Tracheal epithelial cell (primary cell): ENCODE data around the gene IVL. TPM values are rescaled to one million over a fixed set of nuclear protein-coding genes. Genes with fewer than 3 reads are reported as not detected.

Source experiments
- total RNA-seq: library from RNA; depleted of rRNA; stranded (reverse); fragments of >200 nt; gene quantifications from 2 replicates; pipeline ENCODE4 v1.2.1, GENCODE V29; 2014

Gene IVL, protein sequence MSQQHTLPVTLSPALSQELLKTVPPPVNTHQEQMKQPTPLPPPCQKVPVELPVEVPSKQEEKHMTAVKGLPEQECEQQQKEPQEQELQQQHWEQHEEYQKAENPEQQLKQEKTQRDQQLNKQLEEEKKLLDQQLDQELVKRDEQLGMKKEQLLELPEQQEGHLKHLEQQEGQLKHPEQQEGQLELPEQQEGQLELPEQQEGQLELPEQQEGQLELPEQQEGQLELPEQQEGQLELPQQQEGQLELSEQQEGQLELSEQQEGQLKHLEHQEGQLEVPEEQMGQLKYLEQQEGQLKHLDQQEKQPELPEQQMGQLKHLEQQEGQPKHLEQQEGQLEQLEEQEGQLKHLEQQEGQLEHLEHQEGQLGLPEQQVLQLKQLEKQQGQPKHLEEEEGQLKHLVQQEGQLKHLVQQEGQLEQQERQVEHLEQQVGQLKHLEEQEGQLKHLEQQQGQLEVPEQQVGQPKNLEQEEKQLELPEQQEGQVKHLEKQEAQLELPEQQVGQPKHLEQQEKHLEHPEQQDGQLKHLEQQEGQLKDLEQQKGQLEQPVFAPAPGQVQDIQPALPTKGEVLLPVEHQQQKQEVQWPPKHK
- total RNA-seq, result 0.43 and 6.5 TPM in 2 replicates

DNA sequence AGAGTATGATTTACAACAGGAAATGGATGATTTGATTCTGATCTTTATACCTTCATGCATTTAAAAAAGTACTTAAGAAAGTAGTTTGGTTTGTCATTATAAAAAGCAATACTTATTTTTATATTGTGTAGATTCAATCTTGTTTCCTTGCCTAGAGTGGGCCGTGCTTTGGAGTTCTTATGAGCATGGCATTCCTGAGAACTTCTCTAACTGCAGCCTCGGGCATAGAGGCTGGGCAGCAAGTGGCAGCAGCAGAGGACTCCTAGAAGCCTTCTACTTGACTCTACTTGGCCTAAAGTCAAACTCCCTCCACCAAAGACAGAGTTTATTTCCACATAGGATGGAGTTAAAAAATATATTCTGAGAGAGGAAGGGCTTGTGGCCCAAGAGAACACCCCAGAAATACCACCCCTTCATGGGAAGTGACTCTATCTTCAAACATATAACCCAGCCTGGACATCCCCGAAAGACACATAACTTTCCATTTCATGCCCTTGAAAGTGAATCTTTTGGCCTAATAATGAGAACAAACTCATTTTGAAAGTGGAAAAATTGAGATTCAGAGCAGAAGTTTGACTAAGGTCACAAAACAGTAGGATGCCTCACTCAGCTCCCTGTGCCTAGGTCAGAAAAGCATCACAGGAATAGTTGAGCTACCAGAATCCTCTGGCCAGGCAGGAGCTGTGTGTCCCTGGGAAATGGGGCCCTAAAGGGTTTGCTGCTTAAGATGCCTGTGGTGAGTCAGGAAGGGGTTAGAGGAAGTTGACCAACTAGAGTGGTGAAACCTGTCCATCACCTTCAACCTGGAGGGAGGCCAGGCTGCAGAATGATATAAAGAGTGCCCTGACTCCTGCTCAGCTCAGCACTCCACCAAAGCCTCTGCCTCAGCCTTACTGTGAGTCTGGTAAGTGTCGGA lies at the start of gene IVL:
Gene IVL, plus strand, starts transcription at position 861 of the 916 bp plus-strand sequence. CDS start 1,252 bp downstream, outside the sequence.

DNA sequence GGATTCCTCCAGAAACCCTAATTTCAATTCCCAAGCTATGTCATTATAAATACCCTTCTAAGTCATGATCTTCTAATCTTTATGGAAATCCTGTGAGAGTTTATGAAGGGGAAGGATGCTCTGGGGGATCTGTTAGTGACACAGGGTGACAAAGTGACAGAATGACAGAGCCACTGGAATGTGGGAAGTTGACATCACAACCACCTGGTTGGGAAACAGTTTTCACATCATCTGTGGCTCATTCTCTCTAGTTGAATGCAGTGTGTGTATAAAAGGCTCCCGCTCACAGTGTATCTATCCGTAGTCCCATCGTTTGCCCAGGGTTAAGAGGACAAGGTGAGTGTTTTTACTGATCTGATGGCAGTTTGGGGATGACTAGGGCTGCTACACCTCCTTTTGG lies 48.6 kb upstream of the IVL start, which contains the start of gene LCE7A:
Gene LCE7A, plus strand, starts transcription at position 301 of the 400 bp plus-strand sequence. CDS start 702 bp downstream, outside the sequence.

GRCh38 chr1:152878042-152878441 lies 30.3 kb upstream of the IVL start, which contains the start of gene SMCP:
TSS of gene SMCP (plus strand) at chr1:152878322. CDS start at chr1:152884423, 6,101 bp downstream.

GRCh38 chr1:152946651-152947256 lies 38.4 kb downstream of the IVL start, which contains the start of gene SPRR5:
TSS of gene SPRR5 (plus strand) at chr1:152947206. CDS start at chr1:152948555, 1,349 bp downstream.

Other genes with a start within 250 kb of the IVL start
- not detected in 2 replicates for gene LCE2D, start 245.2 kb upstream of the IVL start, total RNA-seq
- gene LCE2C, start 233.3 kb upstream of the IVL start, total RNA-seq, result not detected in 2 replicates
- not detected in 2 replicates for gene LCE2B, start 222.4 kb upstream of the IVL start, total RNA-seq
- gene LCE2A, start 210.2 kb upstream of the IVL start, total RNA-seq, result not detected in 2 replicates
- gene LCE4A, start 200.4 kb upstream of the IVL start, total RNA-seq, result not detected in 2 replicates
- under 0.01 TPM in 1 of 2 replicates, not detected in the other for gene KPRP, start 150.5 kb upstream of the IVL start, total RNA-seq
- gene LCE1F, start 133.4 kb upstream of the IVL start, total RNA-seq, result not detected in 2 replicates
- 0.24 TPM in 1 of 2 replicates, not detected in the other for gene LCE1E, start 122.3 kb upstream of the IVL start, total RNA-seq
- not detected in 2 replicates for gene LCE1D, start 111.8 kb upstream of the IVL start, total RNA-seq
- gene LCE1C, start 101.9 kb upstream of the IVL start, total RNA-seq, result 0.24 and 1.3 TPM in 2 replicates
- gene LCE1B, start 96.6 kb upstream of the IVL start, total RNA-seq, result not detected in 2 replicates
- gene LCE1A, start 81.1 kb upstream of the IVL start, total RNA-seq, result not detected in 2 replicates
- not detected in 2 replicates for gene LCE6A, start 65.7 kb upstream of the IVL start, total RNA-seq
- not detected in 2 replicates for gene LCE7A, start 48.5 kb upstream of the IVL start, total RNA-seq
- gene SMCP, start 30.2 kb upstream of the IVL start, total RNA-seq, result not detected in 2 replicates
- gene SPRR5, start 38.7 kb downstream of the IVL start, total RNA-seq, result not detected in 2 replicates
- not detected in 2 replicates for gene SPRR4, start 62.1 kb downstream of the IVL start, total RNA-seq
- not detected in 2 replicates for gene SPRR1A, start 75.5 kb downstream of the IVL start, total RNA-seq
- gene SPRR3, start 93.2 kb downstream of the IVL start, total RNA-seq, result 8.9 and 51.4 TPM in 2 replicates
- gene SPRR1B, start 122.7 kb downstream of the IVL start, total RNA-seq, result 14.7 and 15.3 TPM in 2 replicates
- 1.1 TPM in 1 of 2 replicates, not detected in the other for gene SPRR2D, start 132.6 kb downstream of the IVL start, total RNA-seq
- 1.9 and 3.0 TPM in 2 replicates for gene SPRR2A, start 149.0 kb downstream of the IVL start, total RNA-seq
- gene SPRR2B, start 163.1 kb downstream of the IVL start, total RNA-seq, result not detected in 2 replicates
- 0.85 and 0.96 TPM in 2 replicates for gene SPRR2E, start 186.0 kb downstream of the IVL start, total RNA-seq
- not detected in 2 replicates for gene SPRR2F, start 205.0 kb downstream of the IVL start, total RNA-seq
- gene SPRR2G, start 242.3 kb downstream of the IVL start, total RNA-seq, result not detected in 2 replicates